ENCODE data around the gene MVB12B. TPM values are rescaled to one million over a fixed set of nuclear protein-coding genes. Genes with fewer than 3 reads are reported as not detected.

MVB12B gene
- total RNA-seq, 2 donors from 2014 or later = 1.1 to 13.3 TPM

- Mint-ChIP-seq H3K4me3 (peak overlapping the region; percentile 45), H3K36me3 (no peaks in the 10 kb centered on the region), H3K27ac (peak overlapping the region; percentile 36 to 58), H3K4me1 (ENCODE audit: low read depth in 2 of 2) (peaks cover 14 to 46% of the 10 kb centered on the region in 2 donors), H3K27me3 (no peaks in the 10 kb centered on the region), H3K9me3 (no peaks in the 10 kb centered on the region)
- no peak for DNase-seq (ENCODE audit: low spot score)
- ATAC-seq = peak in 1 of 2 donors; percentile 72
These were observed 3.0 kb downstream of the MVB12B start for GRCh38 chr9:126329476-126330275.

- peak overlapping the region; percentile 45 for H3K4me3 Mint-ChIP-seq
- no peaks in the 10 kb centered on the region for H3K9me3 Mint-ChIP-seq
- DNase-seq (ENCODE audit: low spot score) = no peak
- H3K27ac Mint-ChIP-seq = peak overlapping the region in 1 of 2 donors; percentile 1
- peak in 1 of 2 donors; percentile 2 for ATAC-seq
- H3K4me1 Mint-ChIP-seq (ENCODE audit: low read depth in 2 of 2) = peaks cover 14 to 46% of the 10 kb centered on the region in 2 donors
- no peaks in the 10 kb centered on the region for H3K27me3 Mint-ChIP-seq
- H3K36me3 Mint-ChIP-seq = no peaks in the 10 kb centered on the region
These were observed 3.9 kb downstream of the MVB12B start for GRCh38 chr9:126330536-126330935.

GRCh38 chr9:126331964-126332748 is 5.5 kb downstream of the MVB12B start:
- H3K27me3 Mint-ChIP-seq = no peaks in the 10 kb centered on the region
- H3K4me1 Mint-ChIP-seq (ENCODE audit: low read depth in 2 of 2) = peaks cover 14 to 46% of the 10 kb centered on the region in 2 donors
- H3K27ac Mint-ChIP-seq = no peak overlapping the region

GRCh38 chr9:126334721-126335621 is 8.3 kb downstream of the MVB12B start:
- Mint-ChIP-seq H3K4me3 (no peak overlapping the region), H3K27ac (no peak overlapping the region), H3K9me3 (no peaks in the 10 kb centered on the region), H3K36me3 (no peaks in the 10 kb centered on the region), H3K27me3 (no peaks in the 10 kb centered on the region), H3K4me1 (ENCODE audit: low read depth in 2 of 2) (peaks cover 6 to 30% of the 10 kb centered on the region in 2 donors)
- DNase-seq (ENCODE audit: low spot score) (no peak), ATAC-seq (no peak)

More at GRCh38 chr9:126331964-126332748, 5.5 kb downstream of the MVB12B start:
- Mint-ChIP-seq H3K9me3 (no peaks in the 10 kb centered on the region), H3K4me3 (peak overlapping the region; percentile 8), H3K36me3 (no peaks in the 10 kb centered on the region)
- ATAC-seq (no peak), DNase-seq (ENCODE audit: low spot score) (no peak)

GRCh38 chr9:126335837-126336735 is 9.5 kb downstream of the MVB12B start:
- no peak overlapping the region for H3K4me3 Mint-ChIP-seq
- H3K27ac Mint-ChIP-seq = no peak overlapping the region
- H3K36me3 Mint-ChIP-seq = no peaks in the 10 kb centered on the region
- no peak for ATAC-seq
- H3K27me3 Mint-ChIP-seq = no peaks in the 10 kb centered on the region
- H3K4me1 Mint-ChIP-seq (ENCODE audit: low read depth in 2 of 2) = peaks cover 4 to 19% of the 10 kb centered on the region in 2 donors
- H3K9me3 Mint-ChIP-seq = no peaks in the 10 kb centered on the region
- DNase-seq (ENCODE audit: low spot score) = no peak

GRCh38 chr9:126336736-126337325 is 10.2 kb downstream of the MVB12B start:
- Mint-ChIP-seq H3K9me3 (no peaks in the 10 kb centered on the region), H3K27ac (no peak overlapping the region), H3K4me3 (no peak overlapping the region), H3K4me1 (ENCODE audit: low read depth in 2 of 2) (peaks cover 4 to 18% of the 10 kb centered on the region in 2 donors), H3K27me3 (no peaks in the 10 kb centered on the region), H3K36me3 (no peaks in the 10 kb centered on the region)
- no peak for DNase-seq (ENCODE audit: low spot score)
- ATAC-seq = no peak

- no peaks in the 10 kb centered on the region for H3K9me3 Mint-ChIP-seq
These were observed 11.2 kb downstream of the MVB12B start for GRCh38 chr9:126337729-126338372.

GRCh38 chr9:126338945-126339344 is 12.3 kb downstream of the MVB12B start:
- Mint-ChIP-seq H3K27ac (no peak overlapping the region), H3K9me3 (no peaks in the 10 kb centered on the region), H3K27me3 (no peaks in the 10 kb centered on the region), H3K36me3 (no peaks in the 10 kb centered on the region), H3K4me1 (ENCODE audit: low read depth in 2 of 2) (peaks cover 3 to 11% of the 10 kb centered on the region in 2 donors), H3K4me3 (no peak overlapping the region)
- ATAC-seq = no peak
- DNase-seq (ENCODE audit: low spot score) = no peak

More at GRCh38 chr9:126337729-126338372, 11.2 kb downstream of the MVB12B start:
- no peak overlapping the region for H3K4me3 Mint-ChIP-seq
- peaks cover 4 to 13% of the 10 kb centered on the region in 2 donors for H3K4me1 Mint-ChIP-seq (ENCODE audit: low read depth in 2 of 2)
- ATAC-seq (no peak), DNase-seq (ENCODE audit: low spot score) (no peak)
- H3K36me3 Mint-ChIP-seq = no peaks in the 10 kb centered on the region
- no peak overlapping the region for H3K27ac Mint-ChIP-seq
- no peaks in the 10 kb centered on the region for H3K27me3 Mint-ChIP-seq

GRCh38 chr9:126341426-126341825 is 14.8 kb downstream of the MVB12B start:
- no peak for DNase-seq (ENCODE audit: low spot score)
- no peak overlapping the region for H3K4me3 Mint-ChIP-seq
- ATAC-seq = no peak
- no peaks in the 10 kb centered on the region for H3K36me3 Mint-ChIP-seq
- no peaks in the 10 kb centered on the region for H3K9me3 Mint-ChIP-seq
- peaks cover 2 to 11% of the 10 kb centered on the region in 2 donors for H3K4me1 Mint-ChIP-seq (ENCODE audit: low read depth in 2 of 2)
- H3K27me3 Mint-ChIP-seq = no peaks in the 10 kb centered on the region
- H3K27ac Mint-ChIP-seq = no peak overlapping the region

GRCh38 chr9:126341902-126342301 is 15.3 kb downstream of the MVB12B start:
- H3K9me3 Mint-ChIP-seq = no peaks in the 10 kb centered on the region
- no peak overlapping the region for H3K27ac Mint-ChIP-seq
- H3K4me1 Mint-ChIP-seq (ENCODE audit: low read depth in 2 of 2) = peaks cover 2 to 11% of the 10 kb centered on the region in 2 donors
- DNase-seq (ENCODE audit: low spot score) (no peak), ATAC-seq (no peak)
- no peak overlapping the region for H3K4me3 Mint-ChIP-seq
- no peaks in the 10 kb centered on the region for H3K27me3 Mint-ChIP-seq
- no peaks in the 10 kb centered on the region for H3K36me3 Mint-ChIP-seq

- Mint-ChIP-seq H3K9me3 (no peaks in the 10 kb centered on the region), H3K27me3 (no peaks in the 10 kb centered on the region), H3K4me1 (ENCODE audit: low read depth in 2 of 2) (peaks cover 2 to 11% of the 10 kb centered on the region in 2 donors), H3K4me3 (no peak overlapping the region), H3K27ac (no peak overlapping the region), H3K36me3 (no peaks in the 10 kb centered on the region)
- ATAC-seq (peak in 1 of 2 donors; percentile 38), DNase-seq (ENCODE audit: low spot score) (no peak)
These were observed 16.0 kb downstream of the MVB12B start for GRCh38 chr9:126342621-126343031.

- H3K4me1 Mint-ChIP-seq (ENCODE audit: low read depth in 2 of 2) = peaks cover 2 to 11% of the 10 kb centered on the region in 2 donors
- H3K27me3 Mint-ChIP-seq = no peaks in the 10 kb centered on the region
- no peaks in the 10 kb centered on the region for H3K36me3 Mint-ChIP-seq
- H3K4me3 Mint-ChIP-seq = no peak overlapping the region
- H3K27ac Mint-ChIP-seq = no peak overlapping the region
- DNase-seq (ENCODE audit: low spot score) = no peak
- ATAC-seq = no peak
- no peaks in the 10 kb centered on the region for H3K9me3 Mint-ChIP-seq
These were observed 16.7 kb downstream of the MVB12B start for GRCh38 chr9:126343271-126343700.

Measured in natural killer cell treated with Interleukin-12 subunit alpha and Interleukin-12 subunit beta and Interleukin-15 and Interleukin-18, amount 100 ng/mL, for 72 hours (primary cell).